A549 (cell line): ENCODE results near the gene POMGNT2.

Source experiments
- BHLHE40 ChIP-seq: IDR thresholded peaks from 2 replicates; pipeline ENCODE4 v1.6.1; 2012; ENCODE audit warnings: low read depth, low read length, inconsistent platforms
- CBX2 ChIP-seq: fragments of 200-600 bp; sonication (generic); IDR thresholded peaks from 2 replicates; pipeline ENCODE4 v1.6.1; 2016; ENCODE audit warnings: low read depth, mild to moderate bottlenecking, borderline replicate concordance
- CTCF ChIP-seq: fragments of >200 bp; sonication (Bioruptor Twin); formaldehyde crosslinking; IDR thresholded peaks from 3 replicates; pipeline ENCODE4 v1.5.1; 2016
- JUN ChIP-seq, 2 experiments: fragments of >200 bp; sonication (Bioruptor Twin); formaldehyde crosslinking; IDR thresholded peaks; 2 replicates in 1 of 2; 3 replicates in 1 of 2; pipeline ENCODE4 v1.6.1; 2016 to 2017
- TF ChIP-seq, protein P1 (sequence below): fragments of 250-450 bp; sonication (Bioruptor Pico); IDR thresholded peaks from 2 replicates; pipeline ENCODE4 v1.5.0; 2020; ENCODE audit warnings: low read depth, mild to moderate bottlenecking, moderate library complexity

- TF ChIP-seq JUN (IDR thresholded peaks at IDR 0.05) = no peak
- no peak for TF ChIP-seq CTCF
- TF ChIP-seq BHLHE40 = no peak
- no peak for TF ChIP-seq CBX2
- TF ChIP-seq, protein P1, sequence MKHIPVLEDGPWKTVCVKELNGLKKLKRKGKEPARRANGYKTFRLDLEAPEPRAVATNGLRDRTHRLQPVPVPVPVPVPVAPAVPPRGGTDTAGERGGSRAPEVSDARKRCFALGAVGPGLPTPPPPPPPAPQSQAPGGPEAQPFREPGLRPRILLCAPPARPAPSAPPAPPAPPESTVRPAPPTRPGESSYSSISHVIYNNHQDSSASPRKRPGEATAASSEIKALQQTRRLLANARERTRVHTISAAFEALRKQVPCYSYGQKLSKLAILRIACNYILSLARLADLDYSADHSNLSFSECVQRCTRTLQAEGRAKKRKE (CRISPR knock-in tag) = no peak
Observed at GRCh38 chr3:43055806-43056770, 49.8 kb downstream of the POMGNT2 start.
